ENCODE measurements around the gene GPR173. TPM values are rescaled to one million over a fixed set of nuclear protein-coding genes. Genes with fewer than 3 reads are reported as not detected.
A peak's percentile ranks its signal among the peaks of the same experiment; 100 is the strongest.

The GPR173 gene
- total RNA-seq, 1 experiment from 2014 or later: 0.63 TPM

GRCh38 chrX:53082773-53083616 lies 34.4 kb downstream of the GPR173 start:
- Histone ChIP-seq H3K36me3 (peaks cover 7% of the 10 kb centered on the region; the same call in 1 of the 2 replicates), H3K4me3 (peak overlapping the region; percentile 72), H3K9me3 (no peaks in the 10 kb centered on the region), H3K27me3 (no peaks in the 10 kb centered on the region)
- DNase-seq: no peak

GRCh38 chrX:53084043-53084570 lies 35.5 kb downstream of the GPR173 start:
- no peaks in the 10 kb centered on the region for H3K27me3 ChIP-seq
- H3K36me3 ChIP-seq: peaks cover 7% of the 10 kb centered on the region; the same call in 1 of the 2 replicates
- DNase-seq: no peak
- H3K9me3 ChIP-seq: no peaks in the 10 kb centered on the region
- H3K4me3 ChIP-seq: no peak overlapping the region

DNA sequence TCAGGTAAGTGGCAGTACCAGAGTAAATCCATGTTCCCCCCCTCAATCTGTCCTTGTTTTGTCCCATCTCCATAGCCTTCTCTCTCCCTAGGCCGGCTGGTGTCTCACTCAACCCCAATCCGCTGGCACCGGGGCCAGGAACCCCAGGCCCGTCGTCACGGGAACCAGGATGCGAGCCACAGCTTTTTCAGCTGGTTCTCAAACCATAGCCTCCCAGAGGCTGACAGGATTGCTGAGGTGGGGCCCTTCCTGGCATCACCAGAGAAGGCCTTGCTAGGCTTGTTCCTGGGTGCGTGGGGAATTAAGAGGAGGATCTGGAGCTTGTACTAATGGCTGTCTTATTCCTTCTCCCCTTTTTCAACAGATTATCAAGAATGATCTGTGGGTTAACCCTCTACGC lies 36.3 kb downstream of the GPR173 start:
- no peaks in the 10 kb centered on the region for H3K27me3 ChIP-seq
- no peak overlapping the region for H3K4me3 ChIP-seq
- no peak for DNase-seq

GRCh38 chrX:53085661-53086229 lies 37.2 kb downstream of the GPR173 start:
- DNase-seq: no peak
- Histone ChIP-seq H3K4me3 (no peak overlapping the region), H3K27me3 (no peaks in the 10 kb centered on the region), H3K36me3 (peaks cover 7% of the 10 kb centered on the region), H3K9me3 (no peaks in the 10 kb centered on the region)

More for the DNA sequence above, 36.3 kb downstream of the GPR173 start:
- Histone ChIP-seq H3K9me3 (no peaks in the 10 kb centered on the region), H3K36me3 (peaks cover 7% of the 10 kb centered on the region)

- Histone ChIP-seq H3K27me3 (no peaks in the 10 kb centered on the region), H3K9me3 (no peaks in the 10 kb centered on the region), H3K36me3 (peaks cover 7% of the 10 kb centered on the region), H3K4me3 (no peak overlapping the region)
- DNase-seq: no peak
Measured at GRCh38 chrX:53086464-53086863, 37.9 kb downstream of the GPR173 start.

DNA sequence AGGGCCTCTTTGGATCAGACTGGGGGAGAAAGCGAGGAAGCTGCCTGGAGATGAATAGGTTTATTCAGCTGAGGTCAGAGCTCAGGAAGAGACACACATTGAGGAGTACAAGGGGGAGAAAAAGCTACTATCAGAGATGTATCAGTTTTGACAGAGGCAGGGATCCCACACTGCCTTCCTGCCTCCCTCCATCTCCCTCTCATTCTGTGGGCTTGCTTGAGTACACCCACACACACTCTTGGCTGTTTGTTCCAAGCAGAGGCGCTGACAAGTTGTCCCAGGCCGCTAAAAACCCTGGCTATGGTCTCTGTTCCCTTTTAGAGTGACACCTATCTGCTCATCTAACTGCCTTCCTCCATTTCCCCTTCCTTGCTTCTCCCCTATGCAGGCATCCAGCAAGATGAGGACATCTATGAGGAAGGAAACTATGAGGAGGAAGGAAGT lies 38.8 kb downstream of the GPR173 start:
- no peak for DNase-seq

GRCh38 chrX:53088136-53088974 lies 39.8 kb downstream of the GPR173 start:
- DNase-seq: no peak
- Histone ChIP-seq H3K9me3 (no peaks in the 10 kb centered on the region), H3K36me3 (peaks cover 7% of the 10 kb centered on the region), H3K27me3 (no peaks in the 10 kb centered on the region), H3K4me3 (no peak overlapping the region)

More for the DNA sequence above, 38.8 kb downstream of the GPR173 start:
- Histone ChIP-seq H3K9me3 (no peaks in the 10 kb centered on the region), H3K4me3 (no peak overlapping the region), H3K27me3 (no peaks in the 10 kb centered on the region), H3K36me3 (peaks cover 7% of the 10 kb centered on the region)

GRCh38 chrX:53089224-53089842 lies 40.7 kb downstream of the GPR173 start:
- Histone ChIP-seq H3K9me3 (no peaks in the 10 kb centered on the region), H3K4me3 (no peak overlapping the region), H3K27me3 (no peaks in the 10 kb centered on the region), H3K36me3 (peaks cover 4% of the 10 kb centered on the region)
- peak; percentile 30 for DNase-seq

GRCh38 chrX:53089925-53090324 lies 41.3 kb downstream of the GPR173 start:
- no peak for DNase-seq
- Histone ChIP-seq H3K9me3 (no peaks in the 10 kb centered on the region), H3K27me3 (no peaks in the 10 kb centered on the region), H3K36me3 (peaks cover 3% of the 10 kb centered on the region; the same call in 1 of the 2 replicates), H3K4me3 (no peak overlapping the region)

- Histone ChIP-seq H3K36me3 (no peaks in the 10 kb centered on the region; the same call in 1 of the 2 replicates), H3K9me3 (no peaks in the 10 kb centered on the region), H3K27me3 (no peaks in the 10 kb centered on the region), H3K4me3 (no peak overlapping the region)
- DNase-seq: no peak
Measured at GRCh38 chrX:53091354-53091753, 42.8 kb downstream of the GPR173 start.

DNA sequence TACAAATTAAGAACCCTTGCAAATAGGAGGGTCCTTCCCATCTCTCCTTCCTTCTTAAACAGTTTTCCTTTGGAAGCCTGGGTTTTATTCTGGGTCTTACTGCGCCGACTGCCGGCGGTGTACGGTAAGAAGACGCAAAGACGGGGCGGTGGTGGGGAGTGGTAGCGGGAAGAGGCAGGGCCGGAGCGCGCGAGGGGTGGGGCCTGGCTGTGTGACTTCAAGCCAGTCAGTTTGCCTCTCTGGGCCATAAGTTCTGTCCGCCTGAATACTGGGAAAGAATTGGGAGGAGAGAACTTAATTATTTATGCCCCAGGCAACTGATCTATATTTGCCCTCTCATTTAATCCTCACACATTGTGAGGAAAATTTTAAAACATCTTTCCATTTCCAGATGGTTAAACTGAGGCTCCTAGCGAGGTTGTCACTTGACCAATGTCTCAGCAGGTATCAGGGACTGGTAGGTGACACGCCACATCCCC lies 44.6 kb downstream of the GPR173 start:
- Histone ChIP-seq H3K9me3 (no peaks in the 10 kb centered on the region), H3K4me3 (peak overlapping the region; percentile 72), H3K36me3 (no peaks in the 10 kb centered on the region; the same call in 1 of the 2 replicates), H3K27me3 (no peaks in the 10 kb centered on the region)
- peak; percentile 76 for DNase-seq

DNA sequence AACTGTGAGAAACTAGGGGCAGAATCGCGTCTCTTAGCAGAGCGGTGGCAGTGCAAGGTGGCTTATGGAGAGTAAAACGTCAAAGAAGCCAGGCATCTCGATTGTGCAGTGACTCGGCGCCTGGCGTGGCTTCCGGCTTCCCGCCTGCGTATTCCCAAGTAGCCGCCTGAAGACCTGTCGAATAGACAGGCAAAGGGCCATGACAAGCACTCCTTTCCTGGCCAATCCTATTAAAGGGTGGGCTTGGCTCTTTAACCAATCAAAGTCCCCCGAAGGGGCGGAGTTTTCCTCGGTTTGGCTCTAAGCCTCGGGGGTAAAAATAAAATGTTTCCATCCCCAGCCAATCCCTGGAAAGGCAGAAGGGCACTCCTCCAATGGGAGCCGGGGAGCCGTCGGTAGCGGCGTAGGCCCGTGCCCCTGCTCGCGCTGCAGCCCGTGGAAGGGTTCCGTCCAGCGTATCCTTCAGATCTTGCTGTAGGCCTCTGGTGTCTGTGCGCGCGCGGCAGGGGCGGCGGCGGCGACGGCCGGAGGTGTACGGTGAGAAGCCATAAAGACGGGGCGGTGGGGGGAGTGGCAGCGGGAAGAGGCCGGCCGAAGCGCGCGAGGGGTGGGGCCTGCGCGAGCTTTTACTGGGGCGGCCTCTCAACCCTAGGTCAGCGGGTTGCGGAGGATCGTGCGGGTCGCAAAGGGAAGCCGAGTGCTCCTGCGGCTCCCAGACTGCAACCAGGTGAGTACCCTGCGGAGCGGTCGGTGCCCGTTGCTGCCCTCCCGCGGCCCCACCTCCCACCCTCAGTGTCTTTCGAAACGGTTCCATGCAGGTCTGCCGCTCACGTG lies 45.4 kb downstream of the GPR173 start, which contains the start of gene KANTR:
TSS of gene KANTR (plus strand) at position 395 of the 834 bp plus-strand sequence. CDS start 30,131 bp downstream, outside the sequence.
- peak; percentile 88 for DNase-seq
- Histone ChIP-seq H3K27me3 (no peaks in the 10 kb centered on the region), H3K9me3 (no peaks in the 10 kb centered on the region), H3K4me3 (peak within 1 kb of the TSS; percentile 72), H3K36me3 (no peaks in the 10 kb centered on the region; the same call in 1 of the 2 replicates)

DNA sequence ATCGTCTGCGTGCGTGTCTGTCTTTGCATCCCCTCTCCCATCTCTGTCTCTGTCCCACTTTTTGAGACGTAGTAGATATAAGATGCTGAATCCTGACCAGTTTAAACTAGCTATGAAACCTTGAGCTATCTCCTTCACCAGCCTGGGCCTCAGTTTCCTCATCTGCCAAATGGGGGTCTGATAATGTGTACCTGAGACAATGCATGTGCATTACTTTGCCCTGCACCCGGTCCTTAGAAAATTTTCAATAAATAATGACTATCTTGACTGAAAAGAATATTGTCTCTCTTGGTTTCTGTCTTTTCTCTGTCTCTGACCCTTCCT lies 46.0 kb downstream of the GPR173 start:
- DNase-seq: no peak
- H3K4me3 ChIP-seq: peak overlapping the region; percentile 72
- H3K36me3 ChIP-seq: no peaks in the 10 kb centered on the region; the same call in 1 of the 2 replicates
- no peaks in the 10 kb centered on the region for H3K9me3 ChIP-seq
- H3K27me3 ChIP-seq: no peaks in the 10 kb centered on the region

DNA sequence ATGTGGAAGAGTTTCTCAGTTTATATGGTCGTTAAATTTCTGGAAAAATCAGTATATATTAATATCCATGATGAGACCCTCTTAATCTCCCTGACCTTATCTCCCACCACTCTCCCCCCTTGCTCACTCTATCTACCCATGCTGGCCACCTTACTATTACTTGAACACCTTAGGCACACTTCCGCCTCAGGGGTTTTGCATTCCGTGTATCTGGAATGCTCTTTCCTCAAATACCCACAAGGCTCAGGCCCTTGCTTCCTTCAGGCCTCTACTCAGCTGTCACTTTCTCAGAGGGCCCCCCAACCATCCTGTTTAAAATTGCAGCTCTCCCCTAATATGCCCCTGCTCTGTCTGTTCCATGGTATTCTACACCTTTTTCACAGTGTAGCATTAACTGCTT lies 47.2 kb downstream of the GPR173 start:
- Histone ChIP-seq H3K27me3 (no peaks in the 10 kb centered on the region), H3K36me3 (no peaks in the 10 kb centered on the region), H3K9me3 (no peaks in the 10 kb centered on the region), H3K4me3 (no peak overlapping the region)
- no peak for DNase-seq

DNA sequence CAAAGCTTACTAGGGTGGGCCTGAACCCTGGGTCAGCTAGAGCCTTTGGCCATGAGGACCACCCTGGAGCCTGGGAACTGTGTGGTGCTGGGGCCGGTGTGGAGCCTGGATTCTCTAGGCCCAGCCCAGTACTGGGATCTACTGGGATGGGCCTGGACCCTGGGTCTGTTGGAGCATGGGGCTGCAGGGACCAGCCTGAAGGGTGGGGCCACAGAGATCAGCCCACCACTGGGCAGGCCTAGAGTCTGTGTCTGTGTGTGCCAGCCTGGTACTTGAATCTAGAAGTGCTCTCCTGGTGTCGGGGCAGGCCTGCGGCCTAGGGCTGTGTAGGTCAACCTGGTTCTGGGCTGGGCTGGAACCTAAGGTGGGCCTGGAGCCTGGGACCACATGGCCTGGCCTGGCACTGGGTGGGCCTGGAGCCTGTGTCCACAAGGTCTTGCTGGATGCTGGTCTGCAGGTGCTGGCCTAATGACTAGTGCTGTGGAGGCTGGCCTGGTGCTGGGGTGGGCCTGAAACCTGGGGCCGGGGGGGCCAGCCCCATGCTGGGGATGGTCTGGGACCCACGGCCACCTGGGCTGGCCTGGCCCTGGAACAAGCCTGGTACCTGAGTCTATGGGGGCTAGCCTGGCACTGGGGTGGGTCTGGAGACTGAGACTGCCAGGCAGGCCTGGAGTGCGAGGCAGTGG lies 66.4 kb downstream of the GPR173 start:
- Histone ChIP-seq H3K36me3 (no peaks in the 10 kb centered on the region), H3K9me3 (no peaks in the 10 kb centered on the region), H3K27me3 (no peaks in the 10 kb centered on the region), H3K4me3 (no peak overlapping the region)
- no peak for DNase-seq
